ENCODE results near the gene TRIM65.
A peak's percentile ranks its signal among the peaks of the same experiment; 100 is the strongest.

DNA sequence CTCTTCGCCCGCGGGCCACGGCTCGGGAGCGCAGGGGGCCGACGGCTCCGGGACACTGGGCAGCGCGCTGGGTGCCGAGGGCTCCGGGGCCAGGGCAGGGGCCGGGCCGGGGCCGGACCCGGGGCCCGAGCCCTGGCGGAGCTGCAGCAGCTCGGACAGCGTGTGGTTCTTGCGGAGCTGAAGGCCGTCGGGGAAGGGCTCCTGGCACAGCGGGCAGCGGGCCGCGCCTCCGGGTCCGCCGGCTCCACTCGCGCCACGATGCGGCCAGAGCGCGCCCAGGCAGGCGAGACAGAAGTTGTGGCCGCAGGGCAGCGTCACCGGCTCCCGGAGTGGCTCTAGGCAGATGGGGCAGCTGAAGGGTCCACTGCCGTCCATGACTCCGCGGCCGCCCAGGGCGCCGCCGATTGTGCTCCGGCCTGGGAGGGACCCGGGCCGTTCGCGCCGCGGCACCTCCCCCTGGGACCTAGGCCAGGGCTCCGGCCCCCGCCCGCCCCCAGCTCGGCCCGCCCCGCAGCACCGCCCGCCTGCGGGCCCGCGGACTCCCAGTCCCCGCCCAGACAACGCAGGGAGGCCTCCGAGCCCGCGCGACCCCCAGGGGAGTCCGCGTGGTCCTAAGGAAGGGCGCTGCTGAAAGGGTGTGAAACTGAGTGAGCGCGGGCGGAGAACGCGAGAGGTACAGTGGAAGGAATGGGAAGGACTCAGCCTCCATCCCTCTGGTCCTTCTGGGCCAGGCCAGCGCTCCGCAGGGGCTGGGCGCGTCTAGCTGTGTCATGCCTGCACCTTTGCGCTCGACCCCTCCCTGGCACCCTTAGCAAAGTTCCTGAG is 18.4 kb downstream of the TRIM65 start, which contains the start of gene TRIM47:
- TF ChIP-seq, protein P1, sequence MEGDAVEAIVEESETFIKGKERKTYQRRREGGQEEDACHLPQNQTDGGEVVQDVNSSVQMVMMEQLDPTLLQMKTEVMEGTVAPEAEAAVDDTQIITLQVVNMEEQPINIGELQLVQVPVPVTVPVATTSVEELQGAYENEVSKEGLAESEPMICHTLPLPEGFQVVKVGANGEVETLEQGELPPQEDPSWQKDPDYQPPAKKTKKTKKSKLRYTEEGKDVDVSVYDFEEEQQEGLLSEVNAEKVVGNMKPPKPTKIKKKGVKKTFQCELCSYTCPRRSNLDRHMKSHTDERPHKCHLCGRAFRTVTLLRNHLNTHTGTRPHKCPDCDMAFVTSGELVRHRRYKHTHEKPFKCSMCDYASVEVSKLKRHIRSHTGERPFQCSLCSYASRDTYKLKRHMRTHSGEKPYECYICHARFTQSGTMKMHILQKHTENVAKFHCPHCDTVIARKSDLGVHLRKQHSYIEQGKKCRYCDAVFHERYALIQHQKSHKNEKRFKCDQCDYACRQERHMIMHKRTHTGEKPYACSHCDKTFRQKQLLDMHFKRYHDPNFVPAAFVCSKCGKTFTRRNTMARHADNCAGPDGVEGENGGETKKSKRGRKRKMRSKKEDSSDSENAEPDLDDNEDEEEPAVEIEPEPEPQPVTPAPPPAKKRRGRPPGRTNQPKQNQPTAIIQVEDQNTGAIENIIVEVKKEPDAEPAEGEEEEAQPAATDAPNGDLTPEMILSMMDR (IDR thresholded peaks at IDR 0.05) = peak; percentile 32
- no peak for TF ChIP-seq ZFX (IDR thresholded peaks at IDR 0.05; ENCODE audit: borderline replicate concordance)

Measured in 22Rv1 (cell line).